ENCODE results near the gene MGP.

GRCh38 chr12:14906114-14906513 lies 20.5 kb upstream of the MGP start:
- TF ChIP-seq POLR2A (IDR thresholded peaks at IDR 0.05) = no peak
- no peak for TF ChIP-seq CTCF (IDR thresholded peaks at IDR 0.05 in 4 of 5, conservative IDR thresholded peaks at IDR 0.05 in 1 of 5)
